Measurements from ENCODE around the gene C20orf144.
A peak's percentile ranks its signal among the peaks of the same experiment; 100 is the strongest.

C20orf144 gene

DNA sequence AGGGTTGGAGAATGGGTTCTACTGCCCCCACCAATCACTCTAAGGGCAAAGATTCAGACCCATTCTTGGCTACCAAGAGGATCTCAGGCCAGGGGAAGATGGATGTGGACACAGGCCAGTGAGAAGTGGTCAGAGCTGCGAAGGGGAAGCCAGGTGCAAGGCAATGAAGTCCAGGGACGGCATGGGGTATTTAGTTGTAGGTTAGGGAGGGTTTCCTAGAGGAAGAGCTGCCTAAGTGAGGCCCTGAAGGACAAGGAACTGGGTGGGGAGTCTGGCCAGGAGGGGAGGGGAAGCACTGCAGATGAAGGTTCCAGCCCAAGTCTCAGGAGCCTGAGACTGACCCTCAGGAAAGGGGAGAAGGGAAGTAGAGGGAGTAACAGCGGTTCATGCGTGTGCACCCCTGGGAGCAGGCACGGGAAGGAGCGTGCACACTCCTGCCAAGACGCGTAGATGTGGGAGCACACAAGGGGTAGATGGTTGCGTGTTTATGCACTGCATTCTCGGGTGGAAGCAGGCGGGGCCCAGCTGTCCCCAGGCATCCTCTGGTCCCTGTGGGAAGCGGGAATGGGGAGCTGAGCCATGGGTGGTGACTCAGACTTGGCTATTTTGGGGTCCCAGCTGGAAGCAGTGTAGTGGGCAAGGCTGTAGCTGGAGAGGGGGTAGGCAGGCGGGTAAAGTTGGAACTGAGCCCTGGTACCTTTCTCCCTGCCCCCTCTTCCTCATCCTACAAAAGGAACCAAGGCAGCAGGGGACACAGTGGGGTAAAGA is 7.9 kb downstream of the C20orf144 start:
- no peak for DNase-seq (ENCODE audit: low spot score)
- ChIA-PET POLR2A (ENCODE audit: low non-redundant PET) (interaction anchor here (0.5 kb wide), 2 partner anchors 74 to 77 kb away, joined by 3 read pairs; no protein-coding TSS in a partner anchor), CTCF (interaction anchor here (0.6 to 1.7 kb wide), 7 partner anchors 14 to 399 kb away, joined by 3 to 14 read pairs (median 4); no protein-coding TSS in a partner anchor)
- peak overlapping the region; percentile 88 for H3K27ac ChIP-seq
- TF ChIP-seq, protein P1, sequence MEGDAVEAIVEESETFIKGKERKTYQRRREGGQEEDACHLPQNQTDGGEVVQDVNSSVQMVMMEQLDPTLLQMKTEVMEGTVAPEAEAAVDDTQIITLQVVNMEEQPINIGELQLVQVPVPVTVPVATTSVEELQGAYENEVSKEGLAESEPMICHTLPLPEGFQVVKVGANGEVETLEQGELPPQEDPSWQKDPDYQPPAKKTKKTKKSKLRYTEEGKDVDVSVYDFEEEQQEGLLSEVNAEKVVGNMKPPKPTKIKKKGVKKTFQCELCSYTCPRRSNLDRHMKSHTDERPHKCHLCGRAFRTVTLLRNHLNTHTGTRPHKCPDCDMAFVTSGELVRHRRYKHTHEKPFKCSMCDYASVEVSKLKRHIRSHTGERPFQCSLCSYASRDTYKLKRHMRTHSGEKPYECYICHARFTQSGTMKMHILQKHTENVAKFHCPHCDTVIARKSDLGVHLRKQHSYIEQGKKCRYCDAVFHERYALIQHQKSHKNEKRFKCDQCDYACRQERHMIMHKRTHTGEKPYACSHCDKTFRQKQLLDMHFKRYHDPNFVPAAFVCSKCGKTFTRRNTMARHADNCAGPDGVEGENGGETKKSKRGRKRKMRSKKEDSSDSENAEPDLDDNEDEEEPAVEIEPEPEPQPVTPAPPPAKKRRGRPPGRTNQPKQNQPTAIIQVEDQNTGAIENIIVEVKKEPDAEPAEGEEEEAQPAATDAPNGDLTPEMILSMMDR (conservative IDR thresholded peaks at IDR 0.05; ENCODE audit: low read depth) = no peak

DNA sequence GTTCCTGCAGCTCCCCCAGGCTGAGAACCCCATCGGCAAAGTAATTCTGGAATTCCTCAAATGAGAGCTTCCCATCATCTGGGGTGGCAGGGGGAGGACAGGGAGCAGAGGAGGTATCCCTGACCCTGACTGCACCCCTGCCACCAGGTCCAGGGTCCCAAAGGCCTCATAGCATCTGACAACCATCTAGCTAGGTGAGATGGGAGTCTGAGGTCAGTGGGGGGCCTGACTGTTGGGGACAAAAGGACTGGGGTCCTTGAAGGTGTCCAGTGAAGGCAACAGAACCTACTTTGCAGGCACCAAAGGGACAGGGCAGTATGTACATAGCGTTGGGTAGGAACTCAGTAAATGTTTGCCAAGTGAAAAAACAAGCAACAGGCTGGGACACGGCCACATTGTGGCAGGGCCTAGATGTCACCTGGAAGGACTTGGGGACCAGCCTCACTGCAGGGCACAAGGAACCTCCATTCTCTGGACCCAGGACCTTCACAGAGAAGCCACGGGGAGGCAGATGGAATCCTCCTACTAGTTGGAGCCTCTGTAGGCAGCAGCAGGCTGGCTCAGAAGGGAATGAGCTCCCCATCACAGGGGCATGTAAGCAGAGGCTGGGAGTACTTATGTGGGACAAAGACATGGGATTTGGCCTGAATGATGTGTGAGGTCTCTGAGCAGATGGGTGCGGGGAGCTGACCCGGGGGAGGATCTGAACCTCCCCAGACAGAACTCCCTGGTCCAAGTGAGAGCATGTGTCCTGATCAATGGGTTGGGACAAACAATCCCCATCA is 8.8 kb downstream of the C20orf144 start:
- POLR2A ChIA-PET (ENCODE audit: low non-redundant PET) = interaction anchor here (0.5 kb wide), 2 partner anchors 277 to 734 kb away, joined by 3 read pairs; no protein-coding TSS in a partner anchor
- CTCF ChIA-PET = interaction anchor here (0.6 to 1.7 kb wide), 3 partner anchors 17 to 343 kb away, joined by 4 to 6 read pairs (median 5); no protein-coding TSS in a partner anchor
- DNase-seq (ENCODE audit: low spot score) = no peak
- TF ChIP-seq, protein P1 (conservative IDR thresholded peaks at IDR 0.05; ENCODE audit: low read depth) = no peak
- H3K27ac ChIP-seq = peak overlapping the region; percentile 88

DNA sequence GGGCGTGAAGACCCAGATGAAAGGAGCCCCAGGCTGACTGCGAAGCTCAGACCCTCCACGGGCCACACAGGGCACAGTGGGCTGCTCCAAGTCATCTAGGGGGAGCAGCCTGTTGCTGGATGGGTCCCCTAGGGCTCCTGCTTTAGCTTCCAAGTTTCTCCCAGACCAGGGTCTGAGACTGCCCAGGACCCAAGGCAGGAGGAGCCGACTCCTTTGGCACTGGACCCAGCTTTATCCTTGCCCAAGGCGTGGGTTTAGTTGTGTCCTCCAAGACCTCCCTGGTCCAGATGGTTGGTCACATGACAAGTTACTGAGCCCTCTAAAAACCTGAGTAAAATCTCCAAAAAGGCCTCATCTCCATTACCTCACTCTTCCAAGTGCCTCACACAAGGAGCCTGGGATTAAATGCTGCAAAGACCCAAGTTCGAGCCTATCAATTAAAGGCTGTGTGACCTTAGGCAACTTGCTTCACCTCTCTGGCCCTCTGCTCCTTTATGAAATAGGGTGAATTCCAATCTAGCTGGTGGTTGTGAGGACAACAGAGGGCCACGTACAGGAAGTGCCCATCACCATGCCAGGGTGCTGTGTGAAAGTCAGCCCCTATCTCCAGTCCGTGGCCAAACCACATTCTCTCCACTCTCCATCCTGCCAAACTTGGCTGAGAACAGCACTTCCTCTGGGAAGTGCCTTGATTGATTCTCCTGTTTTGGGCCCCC is 9.6 kb downstream of the C20orf144 start:
- DNase-seq (ENCODE audit: low spot score) = no peak
- peak overlapping the region; percentile 88 for H3K27ac ChIP-seq
- ChIA-PET POLR2A (ENCODE audit: low non-redundant PET) (interaction anchor here (0.5 kb wide), 1 partner anchor 278 kb away, joined by 3 read pairs; no protein-coding TSS in a partner anchor), CTCF (interaction anchor here (0.6 kb wide), 1 partner anchor 14 kb away, joined by 3 read pairs; no protein-coding TSS in a partner anchor)
- TF ChIP-seq, protein P1 (conservative IDR thresholded peaks at IDR 0.05; ENCODE audit: low read depth) = no peak

DNA sequence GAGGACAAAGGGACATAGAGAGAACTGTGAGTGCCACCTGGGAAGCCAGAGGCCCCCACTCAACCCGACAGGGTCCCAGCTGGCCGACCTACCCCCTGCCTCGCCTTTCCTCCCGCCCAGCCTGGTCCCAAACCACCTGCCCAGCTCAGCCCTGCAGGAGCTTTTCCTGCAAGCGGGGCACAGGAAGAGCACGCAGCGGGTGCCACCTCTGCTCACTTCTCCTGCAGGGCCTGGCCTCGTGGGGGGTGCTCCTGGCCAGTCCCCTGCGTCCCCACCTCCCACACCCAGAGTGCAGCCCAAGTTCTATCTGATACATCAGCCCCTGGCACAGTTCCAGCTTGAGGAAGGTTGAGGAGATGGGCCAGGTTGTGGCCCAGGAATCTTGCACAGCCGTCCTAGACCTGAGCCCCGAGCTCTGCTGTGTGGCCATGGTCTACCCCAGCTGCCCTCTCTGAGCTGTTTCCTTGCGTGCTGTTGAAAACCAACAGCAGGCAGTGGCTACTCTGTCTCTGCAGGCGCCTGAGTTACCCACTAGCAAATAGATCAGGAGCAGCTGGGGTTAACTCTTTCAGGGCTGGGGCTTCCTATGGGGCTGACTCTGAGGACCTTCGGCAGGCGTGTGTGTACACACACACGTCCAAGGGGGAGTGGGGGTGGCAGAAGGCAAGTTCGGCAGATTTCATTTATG is 10.4 kb downstream of the C20orf144 start:
- no peak for DNase-seq (ENCODE audit: low spot score)
- CTCF ChIA-PET = interaction anchor here (0.6 to 0.8 kb wide), 2 partner anchors 13 to 457 kb away, joined by 3 to 5 read pairs; no protein-coding TSS in a partner anchor
- TF ChIP-seq, protein P1 (conservative IDR thresholded peaks at IDR 0.05; ENCODE audit: low read depth) = no peak
- H3K27ac ChIP-seq = peak overlapping the region; percentile 84
- POLR2A ChIA-PET (ENCODE audit: low non-redundant PET) = interaction anchor here (0.7 kb wide), 1 partner anchor 9 kb away, joined by 3 read pairs; no protein-coding TSS in a partner anchor

DNA sequence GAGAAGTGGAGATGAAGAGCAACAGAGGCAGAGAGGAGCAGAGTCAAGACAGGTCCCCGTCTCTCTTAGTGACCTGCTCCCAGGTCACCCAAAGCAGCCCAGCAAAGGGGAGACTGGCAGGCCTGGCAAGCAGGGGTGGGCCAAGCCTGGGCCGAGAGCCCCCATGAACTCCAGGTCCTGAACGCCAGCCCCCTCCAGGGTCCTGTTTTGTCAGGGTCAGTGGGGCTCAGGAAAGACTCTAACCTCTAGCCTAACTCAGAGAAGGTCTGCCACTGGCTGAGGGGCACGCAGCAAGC is 10.9 kb downstream of the C20orf144 start:
- ChIA-PET CTCF (interaction anchor here (0.8 kb wide), 1 partner anchor 456 kb away, joined by 5 read pairs; no protein-coding TSS in a partner anchor), POLR2A (ENCODE audit: low non-redundant PET) (no interaction called here)
- TF ChIP-seq, protein P1 (conservative IDR thresholded peaks at IDR 0.05; ENCODE audit: low read depth) = no peak
- no peak for DNase-seq (ENCODE audit: low spot score)
- H3K27ac ChIP-seq = peak overlapping the region; percentile 84
